ENCODE measurements around the gene AUTS2. TPM values are rescaled to one million over a fixed set of nuclear protein-coding genes. Genes with fewer than 3 reads are reported as not detected.

AUTS2 gene
- total and polyA plus RNA-seq, 9 of the 15 experiments (the other 6 are each of a cell fraction or from before 2014, with no cell fraction given): 0.58 TPM; not detected in 8

DNA sequence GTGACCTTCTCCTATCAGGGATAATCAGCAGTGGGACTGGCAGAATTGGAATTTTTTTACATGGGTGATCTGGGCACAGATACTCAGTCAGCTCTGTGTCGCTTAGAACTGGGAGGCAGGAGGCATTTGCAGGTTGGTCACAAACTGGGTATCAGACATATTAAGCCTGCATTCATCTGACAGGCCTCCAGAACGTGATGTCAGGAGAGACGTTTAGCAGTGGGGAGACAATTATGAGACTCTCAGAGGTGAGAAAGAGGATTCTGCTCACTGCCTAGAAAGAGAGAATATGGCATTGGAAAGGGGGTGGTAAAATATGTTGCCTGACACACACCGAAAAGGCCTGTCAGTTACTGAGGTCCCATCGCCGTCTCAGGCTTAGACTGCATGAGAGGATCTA is 816.1 kb downstream of the AUTS2 start:
- Histone ChIP-seq H3K4me3 (no peak overlapping the region), H3K27me3 (ENCODE audit: control insufficient read depth in 2 of 2, insufficient read depth in 2 of 2, low read length in 2 of 2) (peaks cover 11 to 24% of the 10 kb centered on the region in 2 experiments; a peak in 3 of 5 replicates), H3K9me3 (replicated peaks; ENCODE audit: control insufficient read depth, insufficient read depth, low read depth, low read length) (no peaks in the 10 kb centered on the region), H3K4me1 (replicated peaks in 1 of 2; ENCODE audit: control insufficient read depth in 2 of 2, insufficient read depth in 2 of 2, low read length in 2 of 2) (no peaks in the 10 kb centered on the region), H4K20me1 (replicated peaks; ENCODE audit: control insufficient read depth, insufficient read depth, low read length) (no peaks in the 10 kb centered on the region), H3K4me2 (ENCODE audit: insufficient read depth, low read length) (no peak overlapping the region), H3K27ac (ENCODE audit: extremely low read depth, low read depth, low read length) (no peak overlapping the region), H3K9me1 (ENCODE audit: control insufficient read depth, insufficient read depth, low read length) (no peaks in the 10 kb centered on the region), H3K36me3 (ENCODE audit: control insufficient read depth, insufficient read depth, low read length) (no peaks in the 10 kb centered on the region), H3K79me2 (ENCODE audit: control insufficient read depth, insufficient read depth, low read length) (no peaks in the 10 kb centered on the region), H2AFZ (ENCODE audit: low read depth, low read length) (no peak overlapping the region), H3K9ac (ENCODE audit: insufficient read depth in 1 of 2, low read depth in 2 of 2, low read length in 2 of 2) (no peak overlapping the region)
- WGBS (ENCODE audit: insufficient coverage, low coverage, missing lambda C conversion rate): 1% methylated on average over 6 of the region's 6 CpGs
- no TSS peak for BruUV-seq (replicated peaks)
- ATAC-seq (no peak), DNase-seq (ENCODE audit: extremely low read depth in 1 of 4, low spot score in 3 of 4) (no peak), FAIRE-seq (no peak)
- ChIA-PET CTCF (ENCODE audit: low intra/inter-chr PET ratio) (no interaction called here), POLR2A (interaction anchor here (1.1 kb wide), 1 partner anchor 35 kb away, joined by 3 read pairs; no protein-coding TSS in a partner anchor)
- intact Hi-C loops (cut with micrococcal nuclease): no loop called here
- in situ Hi-C loops (cut with MboI): no loop called here
- TF ChIP-seq, protein P1, sequence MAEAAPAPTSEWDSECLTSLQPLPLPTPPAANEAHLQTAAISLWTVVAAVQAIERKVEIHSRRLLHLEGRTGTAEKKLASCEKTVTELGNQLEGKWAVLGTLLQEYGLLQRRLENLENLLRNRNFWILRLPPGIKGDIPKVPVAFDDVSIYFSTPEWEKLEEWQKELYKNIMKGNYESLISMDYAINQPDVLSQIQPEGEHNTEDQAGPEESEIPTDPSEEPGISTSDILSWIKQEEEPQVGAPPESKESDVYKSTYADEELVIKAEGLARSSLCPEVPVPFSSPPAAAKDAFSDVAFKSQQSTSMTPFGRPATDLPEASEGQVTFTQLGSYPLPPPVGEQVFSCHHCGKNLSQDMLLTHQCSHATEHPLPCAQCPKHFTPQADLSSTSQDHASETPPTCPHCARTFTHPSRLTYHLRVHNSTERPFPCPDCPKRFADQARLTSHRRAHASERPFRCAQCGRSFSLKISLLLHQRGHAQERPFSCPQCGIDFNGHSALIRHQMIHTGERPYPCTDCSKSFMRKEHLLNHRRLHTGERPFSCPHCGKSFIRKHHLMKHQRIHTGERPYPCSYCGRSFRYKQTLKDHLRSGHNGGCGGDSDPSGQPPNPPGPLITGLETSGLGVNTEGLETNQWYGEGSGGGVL (CRISPR knock-in tag; IDR thresholded peaks at IDR 0.05): no peak
- TF ChIP-seq DPF2 (IDR thresholded peaks at IDR 0.05) (no peak), NCOA2 (IDR thresholded peaks at IDR 0.05; ENCODE audit: partially characterized antibody in 2 of 2) (no peak), ILK (tag; IDR thresholded peaks at IDR 0.05; ENCODE audit: borderline replicate concordance, low read depth) (no peak), NELFE (IDR thresholded peaks at IDR 0.05; ENCODE audit: insufficient read depth, insufficient read length) (no peak), THRAP3 (IDR thresholded peaks at IDR 0.05; ENCODE audit: borderline replicate concordance) (no peak), ZNF311 (CRISPR knock-in tag; IDR thresholded peaks at IDR 0.05) (no peak), NFYB (IDR thresholded peaks at IDR 0.05; ENCODE audit: extremely low read depth, insufficient read length) (no peak)
- TF ChIP-seq, protein P2, sequence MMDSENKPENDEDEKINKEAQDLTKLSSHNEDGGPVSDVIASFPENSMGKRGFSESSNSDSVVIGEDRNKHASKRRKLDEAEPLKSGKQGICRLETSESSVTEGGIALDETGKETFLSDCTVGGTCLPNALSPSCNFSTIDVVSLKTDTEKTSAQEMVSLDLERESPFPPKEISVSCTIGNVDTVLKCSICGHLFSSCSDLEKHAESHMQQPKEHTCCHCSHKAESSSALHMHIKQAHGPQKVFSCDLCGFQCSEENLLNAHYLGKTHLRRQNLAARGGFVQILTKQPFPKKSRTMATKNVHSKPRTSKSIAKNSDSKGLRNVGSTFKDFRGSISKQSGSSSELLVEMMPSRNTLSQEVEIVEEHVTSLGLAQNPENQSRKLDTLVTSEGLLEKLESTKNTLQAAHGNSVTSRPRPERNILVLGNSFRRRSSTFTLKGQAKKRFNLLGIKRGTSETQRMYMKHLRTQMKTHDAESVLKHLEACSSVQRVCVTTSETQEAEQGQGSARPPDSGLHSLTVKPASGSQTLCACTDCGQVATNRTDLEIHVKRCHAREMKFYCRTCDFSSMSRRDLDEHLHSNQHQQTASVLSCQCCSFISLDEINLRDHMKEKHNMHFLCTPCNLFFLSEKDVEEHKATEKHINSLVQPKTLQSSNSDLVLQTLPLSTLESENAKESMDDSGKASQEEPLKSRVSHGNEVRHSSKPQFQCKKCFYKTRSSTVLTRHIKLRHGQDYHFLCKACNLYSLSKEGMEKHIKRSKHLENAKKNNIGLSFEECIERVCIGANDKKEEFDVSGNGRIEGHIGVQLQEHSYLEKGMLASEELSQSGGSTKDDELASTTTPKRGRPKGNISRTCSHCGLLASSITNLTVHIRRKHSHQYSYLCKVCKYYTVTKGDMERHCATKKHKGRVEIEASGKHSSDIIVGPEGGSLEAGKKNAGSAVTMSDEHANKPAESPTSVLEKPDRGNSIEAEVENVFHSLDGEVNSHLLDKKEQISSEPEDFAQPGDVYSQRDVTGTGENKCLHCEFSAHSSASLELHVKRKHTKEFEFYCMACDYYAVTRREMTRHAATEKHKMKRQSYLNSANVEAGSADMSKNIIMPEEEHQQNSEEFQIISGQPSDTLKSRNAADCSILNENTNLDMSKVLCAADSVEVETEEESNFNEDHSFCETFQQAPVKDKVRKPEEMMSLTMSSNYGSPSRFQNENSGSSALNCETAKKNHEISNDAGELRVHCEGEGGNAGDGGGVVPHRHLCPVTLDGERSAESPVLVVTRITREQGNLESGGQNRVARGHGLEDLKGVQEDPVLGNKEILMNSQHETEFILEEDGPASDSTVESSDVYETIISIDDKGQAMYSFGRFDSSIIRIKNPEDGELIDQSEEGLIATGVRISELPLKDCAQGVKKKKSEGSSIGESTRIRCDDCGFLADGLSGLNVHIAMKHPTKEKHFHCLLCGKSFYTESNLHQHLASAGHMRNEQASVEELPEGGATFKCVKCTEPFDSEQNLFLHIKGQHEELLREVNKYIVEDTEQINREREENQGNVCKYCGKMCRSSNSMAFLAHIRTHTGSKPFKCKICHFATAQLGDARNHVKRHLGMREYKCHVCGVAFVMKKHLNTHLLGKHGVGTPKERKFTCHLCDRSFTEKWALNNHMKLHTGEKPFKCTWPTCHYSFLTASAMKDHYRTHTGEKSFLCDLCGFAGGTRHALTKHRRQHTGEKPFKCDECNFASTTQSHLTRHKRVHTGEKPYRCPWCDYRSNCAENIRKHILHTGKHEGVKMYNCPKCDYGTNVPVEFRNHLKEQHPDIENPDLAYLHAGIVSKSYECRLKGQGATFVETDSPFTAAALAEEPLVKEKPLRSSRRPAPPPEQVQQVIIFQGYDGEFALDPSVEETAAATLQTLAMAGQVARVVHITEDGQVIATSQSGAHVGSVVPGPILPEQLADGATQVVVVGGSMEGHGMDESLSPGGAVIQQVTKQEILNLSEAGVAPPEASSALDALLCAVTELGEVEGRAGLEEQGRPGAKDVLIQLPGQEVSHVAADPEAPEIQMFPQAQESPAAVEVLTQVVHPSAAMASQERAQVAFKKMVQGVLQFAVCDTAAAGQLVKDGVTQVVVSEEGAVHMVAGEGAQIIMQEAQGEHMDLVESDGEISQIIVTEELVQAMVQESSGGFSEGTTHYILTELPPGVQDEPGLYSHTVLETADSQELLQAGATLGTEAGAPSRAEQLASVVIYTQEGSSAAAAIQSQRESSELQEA (IDR thresholded peaks at IDR 0.05; ENCODE audit: low read depth): no peak
